ENCODE data around the gene MYRF. TPM values are rescaled to one million over a fixed set of nuclear protein-coding genes. Genes with fewer than 3 reads are reported as not detected.

The MYRF gene
- total and polyA plus RNA-seq, 9 of the 15 experiments (the other 6 are each of a cell fraction or from before 2014, with no cell fraction given) = 2.3 to 25.8 (median 7.1) TPM

DNA sequence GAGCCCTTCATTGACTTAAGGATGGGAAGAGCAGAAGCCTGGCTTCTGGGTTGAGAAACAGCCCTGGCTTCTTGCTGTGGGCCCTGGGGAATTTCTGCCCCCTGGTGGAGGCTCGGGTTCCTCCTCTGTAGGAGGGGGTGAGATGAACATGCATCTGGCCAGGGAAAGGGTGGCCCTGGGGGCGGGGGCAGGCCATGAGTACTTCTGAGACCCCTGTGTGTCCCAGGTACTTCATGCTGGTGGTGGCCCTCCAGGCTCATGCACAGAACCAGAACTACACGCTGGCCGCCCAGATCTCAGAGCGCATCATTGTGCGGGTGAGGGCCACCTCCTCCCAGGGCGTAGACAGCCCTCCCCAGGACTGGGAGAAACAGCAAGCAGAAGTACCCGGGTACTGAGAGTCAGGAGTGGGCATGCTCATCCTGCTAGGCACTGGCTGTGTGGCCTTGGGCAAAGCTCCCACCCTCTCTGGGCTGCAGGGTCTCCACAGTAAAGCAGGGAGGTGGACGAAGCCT is 24.2 kb downstream of the MYRF start (continued):
- TF ChIP-seq HLTF (IDR thresholded peaks at IDR 0.05) = no peak
- TF ChIP-seq ZNF589 (CRISPR knock-in tag; IDR thresholded peaks at IDR 0.05; ENCODE audit: low read depth) = no peak
- TF ChIP-seq, protein P1, sequence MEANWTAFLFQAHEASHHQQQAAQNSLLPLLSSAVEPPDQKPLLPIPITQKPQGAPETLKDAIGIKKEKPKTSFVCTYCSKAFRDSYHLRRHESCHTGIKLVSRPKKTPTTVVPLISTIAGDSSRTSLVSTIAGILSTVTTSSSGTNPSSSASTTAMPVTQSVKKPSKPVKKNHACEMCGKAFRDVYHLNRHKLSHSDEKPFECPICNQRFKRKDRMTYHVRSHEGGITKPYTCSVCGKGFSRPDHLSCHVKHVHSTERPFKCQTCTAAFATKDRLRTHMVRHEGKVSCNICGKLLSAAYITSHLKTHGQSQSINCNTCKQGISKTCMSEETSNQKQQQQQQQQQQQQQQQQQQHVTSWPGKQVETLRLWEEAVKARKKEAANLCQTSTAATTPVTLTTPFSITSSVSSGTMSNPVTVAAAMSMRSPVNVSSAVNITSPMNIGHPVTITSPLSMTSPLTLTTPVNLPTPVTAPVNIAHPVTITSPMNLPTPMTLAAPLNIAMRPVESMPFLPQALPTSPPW (CRISPR knock-in tag; IDR thresholded peaks at IDR 0.05) = 0 out of 2 replicates have a peak, but pooled peaks have one; percentile 31
- no peak for TF ChIP-seq ZFPM2 (CRISPR knock-in tag; IDR thresholded peaks at IDR 0.05)
- TF ChIP-seq, protein P2, sequence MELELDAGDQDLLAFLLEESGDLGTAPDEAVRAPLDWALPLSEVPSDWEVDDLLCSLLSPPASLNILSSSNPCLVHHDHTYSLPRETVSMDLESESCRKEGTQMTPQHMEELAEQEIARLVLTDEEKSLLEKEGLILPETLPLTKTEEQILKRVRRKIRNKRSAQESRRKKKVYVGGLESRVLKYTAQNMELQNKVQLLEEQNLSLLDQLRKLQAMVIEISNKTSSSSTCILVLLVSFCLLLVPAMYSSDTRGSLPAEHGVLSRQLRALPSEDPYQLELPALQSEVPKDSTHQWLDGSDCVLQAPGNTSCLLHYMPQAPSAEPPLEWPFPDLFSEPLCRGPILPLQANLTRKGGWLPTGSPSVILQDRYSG (tag; conservative IDR thresholded peaks at IDR 0.05; ENCODE audit: low read depth) = no peak
- TF ChIP-seq TBP (optimal IDR thresholded peaks at IDR 0.05; ENCODE audit: low read depth, low read length) = no peak
- TF ChIP-seq JUND (IDR thresholded peaks at IDR 0.05; ENCODE audit: borderline replicate concordance, low read depth, low read length) = 0 out of 2 replicates have a peak, but pooled peaks have one; percentile 17
- no peak; the same call in 2 of the 3 replicates for TF ChIP-seq JUND (tag; IDR thresholded peaks at IDR 0.05; ENCODE audit: borderline replicate concordance, low read depth, low read length)
- no peak for TF ChIP-seq SMAD4 (CRISPR knock-in tag; conservative IDR thresholded peaks at IDR 0.05)
- TF ChIP-seq, protein P3, sequence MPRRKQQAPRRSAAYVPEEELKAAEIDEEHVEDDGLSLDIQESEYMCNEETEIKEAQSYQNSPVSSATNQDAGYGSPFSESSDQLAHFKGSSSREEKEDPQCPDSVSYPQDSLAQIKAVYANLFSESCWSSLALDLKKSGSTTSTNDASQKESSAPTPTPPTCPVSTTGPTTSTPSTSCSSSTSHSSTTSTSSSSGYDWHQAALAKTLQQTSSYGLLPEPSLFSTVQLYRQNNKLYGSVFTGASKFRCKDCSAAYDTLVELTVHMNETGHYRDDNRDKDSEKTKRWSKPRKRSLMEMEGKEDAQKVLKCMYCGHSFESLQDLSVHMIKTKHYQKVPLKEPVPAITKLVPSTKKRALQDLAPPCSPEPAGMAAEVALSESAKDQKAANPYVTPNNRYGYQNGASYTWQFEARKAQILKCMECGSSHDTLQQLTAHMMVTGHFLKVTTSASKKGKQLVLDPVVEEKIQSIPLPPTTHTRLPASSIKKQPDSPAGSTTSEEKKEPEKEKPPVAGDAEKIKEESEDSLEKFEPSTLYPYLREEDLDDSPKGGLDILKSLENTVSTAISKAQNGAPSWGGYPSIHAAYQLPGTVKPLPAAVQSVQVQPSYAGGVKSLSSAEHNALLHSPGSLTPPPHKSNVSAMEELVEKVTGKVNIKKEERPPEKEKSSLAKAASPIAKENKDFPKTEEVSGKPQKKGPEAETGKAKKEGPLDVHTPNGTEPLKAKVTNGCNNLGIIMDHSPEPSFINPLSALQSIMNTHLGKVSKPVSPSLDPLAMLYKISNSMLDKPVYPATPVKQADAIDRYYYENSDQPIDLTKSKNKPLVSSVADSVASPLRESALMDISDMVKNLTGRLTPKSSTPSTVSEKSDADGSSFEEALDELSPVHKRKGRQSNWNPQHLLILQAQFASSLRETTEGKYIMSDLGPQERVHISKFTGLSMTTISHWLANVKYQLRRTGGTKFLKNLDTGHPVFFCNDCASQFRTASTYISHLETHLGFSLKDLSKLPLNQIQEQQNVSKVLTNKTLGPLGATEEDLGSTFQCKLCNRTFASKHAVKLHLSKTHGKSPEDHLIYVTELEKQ (CRISPR knock-in tag; IDR thresholded peaks at IDR 0.05) = no peak
- TF ChIP-seq FOXK2 (conservative IDR thresholded peaks at IDR 0.05 in 1 of 2, IDR thresholded peaks at IDR 0.05 in 1 of 2; ENCODE audit: low read depth in 2 of 2) = no peak
- TF ChIP-seq, protein P4, sequence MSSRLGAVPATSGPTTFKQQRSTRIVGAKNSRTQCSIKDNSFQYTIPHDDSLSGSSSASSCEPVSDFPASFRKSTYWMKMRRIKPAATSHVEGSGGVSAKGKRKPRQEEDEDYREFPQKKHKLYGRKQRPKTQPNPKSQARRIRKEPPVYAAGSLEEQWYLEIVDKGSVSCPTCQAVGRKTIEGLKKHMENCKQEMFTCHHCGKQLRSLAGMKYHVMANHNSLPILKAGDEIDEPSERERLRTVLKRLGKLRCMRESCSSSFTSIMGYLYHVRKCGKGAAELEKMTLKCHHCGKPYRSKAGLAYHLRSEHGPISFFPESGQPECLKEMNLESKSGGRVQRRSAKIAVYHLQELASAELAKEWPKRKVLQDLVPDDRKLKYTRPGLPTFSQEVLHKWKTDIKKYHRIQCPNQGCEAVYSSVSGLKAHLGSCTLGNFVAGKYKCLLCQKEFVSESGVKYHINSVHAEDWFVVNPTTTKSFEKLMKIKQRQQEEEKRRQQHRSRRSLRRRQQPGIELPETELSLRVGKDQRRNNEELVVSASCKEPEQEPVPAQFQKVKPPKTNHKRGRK (tag; IDR thresholded peaks at IDR 0.05) = no peak
- TF ChIP-seq ZNF165 (CRISPR knock-in tag; IDR thresholded peaks at IDR 0.05; ENCODE audit: borderline replicate concordance) = no peak
- TF ChIP-seq ATF7 (IDR thresholded peaks at IDR 0.05) = no peak
- no peak for TF ChIP-seq RHOXF2B (CRISPR knock-in tag; conservative IDR thresholded peaks at IDR 0.05)
- TF ChIP-seq KLF13 (tag; IDR thresholded peaks at IDR 0.05; ENCODE audit: borderline replicate concordance, low read depth) = no peak
- TF ChIP-seq CBX1 (IDR thresholded peaks at IDR 0.05; ENCODE audit: low read depth) = 0 out of 2 replicates have a peak, but pooled peaks have one; percentile 14
- TF ChIP-seq ZBTB7A (IDR thresholded peaks at IDR 0.05; ENCODE audit: borderline replicate concordance, control insufficient read depth, low read depth, low read length) = peak; percentile 69; the same call in 1 of the 2 replicates

Data from K562 (cell line).